B cell (primary cell): ENCODE measurements around the gene BACH2. TPM values are rescaled to one million over a fixed set of nuclear protein-coding genes. Genes with fewer than 3 reads are reported as not detected.

Experiments used
- ATAC-seq: fragments of 200-7000 bp; cut with Tn5 transposase; one replicate; pipeline ENCODE4 v1.10.0; 2021; ENCODE audit warnings: low read depth, mild to moderate bottlenecking, moderate number of reproducible peaks, moderate library complexity
- CTCF ChIA-PET: fragments of 350-600 bp; sonication (Branson Sonifier 250); formaldehyde crosslinking; loops from one replicate; lab custom pipeline; 2021; ENCODE audit warnings: antibody characterized with exemption, inconsistent platforms; lab: Charles Lee
- POLR2A ChIA-PET: fragments of 350-600 bp; sonication (Branson Sonifier 250); formaldehyde crosslinking; loops from one replicate; lab custom pipeline; 2021; ENCODE audit warnings: antibody characterized with exemption; lab: Charles Lee
- DNase-seq: peaks from one replicate; pipeline ENCODE4 v3.0.0; 2013
- H2AFZ ChIP-seq: 2 replicates; pipeline ENCODE4 v1.6.1; 2012; ENCODE audit warnings: mild to moderate bottlenecking, low read depth, low read length; ENCODE audit not compliant: insufficient read depth, poor library complexity, severe bottlenecking
- H3K27ac ChIP-seq, 2 donors: 1 replicate in 1 of 2; 2 replicates in 1 of 2; pipeline ENCODE4 v1.5.1; 2012 to 2013; ENCODE audit warnings: low read length in 2 of 2, mild to moderate bottlenecking in 2 of 2, moderate library complexity in 1 of 2
- H3K27me3 ChIP-seq, 4 experiments: fragments of 200-600 bp in 1 of 4; sonication (generic) in 1 of 4; replicated peaks in 1 of 4; 1 replicate in 2 of 4; 2 replicates in 2 of 4; pipeline versions ENCODE4 v1.6.1 to v1.7.0; 2013 to 2016; ENCODE audit warnings: low read length in 3 of 4, mild to moderate bottlenecking in 2 of 4, mixed read lengths in 1 of 4, moderate library complexity in 1 of 4; ENCODE audit not compliant: insufficient read depth in 4 of 4, control insufficient read depth in 3 of 4; ENCODE audit errors: control extremely low read depth in 1 of 4
- H3K36me3 ChIP-seq, 2 experiments: replicated peaks in 1 of 2; 1 replicate in 1 of 2; 2 replicates in 1 of 2; pipeline versions ENCODE4 v1.6.1 to v1.7.1; 2013; ENCODE audit warnings: low read length in 1 of 2; ENCODE audit not compliant: insufficient read depth in 2 of 2, control insufficient read depth in 1 of 2; ENCODE audit errors: control extremely low read depth in 1 of 2, extremely low read depth in 1 of 2
- H3K4me1 ChIP-seq, 2 donors: fragments of 200-600 bp in 1 of 2; sonication (generic) in 1 of 2; 1 replicate in 1 of 2; 2 replicates in 1 of 2; pipeline versions ENCODE4 v1.5.1 to v1.6.1; 2013 to 2017; ENCODE audit warnings: low read length in 2 of 2; ENCODE audit not compliant: control insufficient read depth in 2 of 2, insufficient read depth in 2 of 2
- H3K4me2 ChIP-seq: replicated peaks from 2 replicates; pipeline ENCODE3; 2012; ENCODE audit warnings: mild to moderate bottlenecking, low read depth, low read length; ENCODE audit not compliant: poor library complexity, severe bottlenecking
- H3K4me3 ChIP-seq, 5 experiments: fragments of 200-600 bp in 1 of 5; sonication (generic) in 1 of 5; 1 replicate in 3 of 5; 2 replicates in 2 of 5; pipeline versions ENCODE4 v1.5.1 to v1.7.0; 2011 to 2016; ENCODE audit warnings: low read length in 4 of 5, mild to moderate bottlenecking in 4 of 5, low read depth in 2 of 5, control low read depth in 1 of 5, moderate library complexity in 1 of 5; ENCODE audit not compliant: insufficient read depth in 1 of 5; ENCODE audit errors: control extremely low read depth in 1 of 5, extremely low read depth in 1 of 5
- H3K79me2 ChIP-seq: fragments of 200-600 bp; sonication (generic); one replicate; pipeline ENCODE4 v1.6.0; 2016; ENCODE audit warnings: low read length; ENCODE audit not compliant: control insufficient read depth, insufficient read depth
- H3K9ac ChIP-seq: fragments of 200-600 bp; sonication (generic); 2 replicates; pipeline ENCODE4 v1.6.1; 2017; ENCODE audit warnings: mild to moderate bottlenecking, low read length, moderate library complexity
- H3K9me3 ChIP-seq, 3 donors: one replicate each; pipeline versions ENCODE4 v1.6.1 to v1.7.1; 2013; ENCODE audit warnings: low read length in 2 of 3; ENCODE audit not compliant: control insufficient read depth in 2 of 3, insufficient read depth in 1 of 3; ENCODE audit errors: control extremely low read depth in 1 of 3
- H4K20me1 ChIP-seq: 2 replicates; pipeline ENCODE4 v1.6.0; 2012; ENCODE audit warnings: mild to moderate bottlenecking, low read length; ENCODE audit not compliant: insufficient read depth, control insufficient read depth, poor library complexity, severe bottlenecking
- H3K27ac Mint-ChIP-seq: one replicate; pipeline ENCODE4 v1.8.0; 2021; ENCODE audit warnings: mixed read lengths
- H3K27me3 Mint-ChIP-seq: one replicate; pipeline ENCODE4 v1.8.0; 2021; ENCODE audit warnings: mixed read lengths
- H3K4me1 Mint-ChIP-seq: one replicate; pipeline ENCODE4 v1.8.0; 2021; ENCODE audit warnings: mixed read lengths
- H3K4me3 Mint-ChIP-seq: one replicate; pipeline ENCODE4 v1.8.0; 2021; ENCODE audit warnings: mixed read lengths
- H3K9me3 Mint-ChIP-seq: one replicate; pipeline ENCODE4 v1.8.0; 2022; ENCODE audit warnings: mixed read lengths; ENCODE audit not compliant: insufficient read depth
- EZH2 ChIP-seq: IDR thresholded peaks from 2 replicates; pipeline ENCODE4 v1.6.1; 2012; ENCODE audit warnings: borderline replicate concordance, low read depth, mild to moderate bottlenecking, moderate library complexity, low read length; ENCODE audit not compliant: insufficient read depth, poor library complexity, severe bottlenecking
- WGBS: methylation state at CpG from one replicate; pipeline ENCODE4 v1.1.5; 2013; ENCODE audit warnings: missing lambda C conversion rate; ENCODE audit not compliant: insufficient coverage; 5-methylcytosine and 5-hydroxymethylcytosine counted together
- intact Hi-C: fragments of 100-400 bp; cut with micrococcal nuclease; formaldehyde crosslinking; loops from one replicate; pipeline ENCODE4 v1.10.0; 2022
- polyA plus RNA-seq: library from polyadenylated mRNA; depleted of rRNA; stranded (reverse); fragments of >200 nt; gene quantifications from 2 replicates; pipeline ENCODE4 v1.2.3, GENCODE V29; 2012
- total RNA-seq, 2 donors: library from RNA; stranded (reverse); fragments of 120-200 nt in 1 of 2; gene quantifications; 1 replicate in 1 of 2; 2 replicates in 1 of 2; pipeline versions ENCODE4 v1.2.3 to v1.2.4, GENCODE V29; 2013 to 2022
- TF ChIP-seq, protein P1 (sequence below): fragments of 200-600 bp; IDR thresholded peaks from one replicate; pipeline ENCODE4 v1.8.0; 2022; ENCODE audit warnings: antibody characterized with exemption, mild to moderate bottlenecking

The BACH2 gene
- total and polyA plus RNA-seq, 2 donors (not counting 1 experiment from before 2014, with no cell fraction given) = 41.1 to 235 TPM

DNA sequence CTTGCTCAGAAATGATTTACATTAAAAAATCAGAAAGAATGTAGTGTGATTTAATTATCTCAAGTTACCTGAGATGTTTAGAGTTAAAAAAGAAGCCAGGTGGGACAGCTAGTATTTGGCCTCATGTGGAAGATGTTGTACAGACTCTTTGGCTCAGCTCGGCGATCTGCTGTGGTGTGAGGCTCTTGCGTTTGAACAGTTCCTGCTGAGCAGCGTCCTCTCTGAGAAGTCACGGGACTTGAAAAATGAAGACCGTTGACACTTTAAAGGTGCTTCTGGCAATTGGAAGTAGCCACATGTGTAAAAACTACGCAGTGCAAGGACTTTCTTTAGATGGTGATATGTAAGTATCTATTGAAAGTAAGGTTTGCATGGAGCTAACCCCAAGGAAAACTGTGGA lies 169.0 kb downstream of the BACH2 start:
- Histone ChIP-seq H3K36me3 (peaks cover 0 to 49% of the 10 kb centered on the region in 2 experiments), H3K9me3 (peaks cover 0 to 3% (median 0%) of the 10 kb centered on the region in 3 donors), H2AFZ (no peak overlapping the region), H4K20me1 (peaks cover 81% of the 10 kb centered on the region), H3K9ac (no peak overlapping the region), H3K4me3 (no peak overlapping the region), H3K27me3 (no peaks in the 10 kb centered on the region), H3K4me1 (peaks cover 28 to 38% of the 10 kb centered on the region in 2 donors), H3K79me2 (peaks cover 80% of the 10 kb centered on the region), H3K27ac (peak overlapping the region in 1 of 2 donors; percentile 35), H3K4me2 (no peak overlapping the region)
- Mint-ChIP-seq H3K4me3 (no peak overlapping the region), H3K27me3 (no peaks in the 10 kb centered on the region), H3K9me3 (no peaks in the 10 kb centered on the region), H3K4me1 (peaks cover 66% of the 10 kb centered on the region), H3K27ac (peak overlapping the region; percentile 43)
- POLR2A ChIA-PET = no interaction called here
- CTCF ChIA-PET = no interaction called here
- DNase-seq (no peak), ATAC-seq (no peak)
- intact Hi-C loops = no loop called here
- TF ChIP-seq, protein P1, sequence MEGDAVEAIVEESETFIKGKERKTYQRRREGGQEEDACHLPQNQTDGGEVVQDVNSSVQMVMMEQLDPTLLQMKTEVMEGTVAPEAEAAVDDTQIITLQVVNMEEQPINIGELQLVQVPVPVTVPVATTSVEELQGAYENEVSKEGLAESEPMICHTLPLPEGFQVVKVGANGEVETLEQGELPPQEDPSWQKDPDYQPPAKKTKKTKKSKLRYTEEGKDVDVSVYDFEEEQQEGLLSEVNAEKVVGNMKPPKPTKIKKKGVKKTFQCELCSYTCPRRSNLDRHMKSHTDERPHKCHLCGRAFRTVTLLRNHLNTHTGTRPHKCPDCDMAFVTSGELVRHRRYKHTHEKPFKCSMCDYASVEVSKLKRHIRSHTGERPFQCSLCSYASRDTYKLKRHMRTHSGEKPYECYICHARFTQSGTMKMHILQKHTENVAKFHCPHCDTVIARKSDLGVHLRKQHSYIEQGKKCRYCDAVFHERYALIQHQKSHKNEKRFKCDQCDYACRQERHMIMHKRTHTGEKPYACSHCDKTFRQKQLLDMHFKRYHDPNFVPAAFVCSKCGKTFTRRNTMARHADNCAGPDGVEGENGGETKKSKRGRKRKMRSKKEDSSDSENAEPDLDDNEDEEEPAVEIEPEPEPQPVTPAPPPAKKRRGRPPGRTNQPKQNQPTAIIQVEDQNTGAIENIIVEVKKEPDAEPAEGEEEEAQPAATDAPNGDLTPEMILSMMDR = no peak
- TF ChIP-seq EZH2 = no peak
- WGBS = 85% methylated on average over 7 of the region's 7 CpGs

DNA sequence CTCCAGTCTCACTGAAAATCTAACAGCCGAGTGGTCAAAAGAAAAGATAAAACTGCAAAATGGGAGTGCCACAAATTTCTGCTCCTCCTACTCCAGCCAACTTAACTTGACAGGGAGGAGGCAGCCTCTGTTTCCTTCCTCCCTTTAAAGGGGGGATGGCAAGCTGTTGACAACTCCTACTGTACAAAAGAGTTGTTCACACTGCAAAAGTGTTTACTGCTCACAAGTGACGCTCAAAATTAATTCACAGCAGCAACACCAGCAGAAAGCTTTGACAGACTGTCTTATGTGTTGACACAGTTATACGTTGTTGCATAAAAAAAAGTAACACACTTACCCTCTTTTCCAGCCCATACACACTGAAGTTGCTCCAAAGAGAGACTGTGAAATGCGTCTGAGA lies 169.8 kb downstream of the BACH2 start:
- no peak overlapping the region for H2AFZ ChIP-seq
- Mint-ChIP-seq H3K4me3 (no peak overlapping the region), H3K4me1 (peaks cover 66% of the 10 kb centered on the region), H3K9me3 (no peaks in the 10 kb centered on the region), H3K27ac (peak overlapping the region; percentile 28), H3K27me3 (no peaks in the 10 kb centered on the region)
- H3K36me3 ChIP-seq = peaks cover 0 to 49% of the 10 kb centered on the region in 2 experiments
- WGBS = 90% methylated on average over 2 of the region's 4 CpGs
- H3K27ac ChIP-seq = peak overlapping the region in 1 of 2 donors; percentile 35
- intact Hi-C loops = no loop called here
- H3K27me3 ChIP-seq = no peaks in the 10 kb centered on the region
- no peak overlapping the region for H3K9ac ChIP-seq
- ChIA-PET POLR2A (no interaction called here), CTCF (interaction anchor here (1.0 kb wide), 1 partner anchor 89 kb away, joined by 3 read pairs; no protein-coding TSS in a partner anchor)
- H3K4me2 ChIP-seq = no peak overlapping the region
- H3K9me3 ChIP-seq = peaks cover 0 to 3% (median 0%) of the 10 kb centered on the region in 3 donors
- H3K79me2 ChIP-seq = peaks cover 80% of the 10 kb centered on the region
- ATAC-seq = no peak
- DNase-seq = no peak
- peaks cover 28 to 39% of the 10 kb centered on the region in 2 donors for H3K4me1 ChIP-seq
- peaks cover 81% of the 10 kb centered on the region for H4K20me1 ChIP-seq
- no peak for TF ChIP-seq EZH2
- TF ChIP-seq, protein P1 = no peak
- H3K4me3 ChIP-seq = no peak overlapping the region
